Endometrial microvascular endothelial cells (primary cell): ENCODE data around the gene TMEM18. TPM values are rescaled to one million over a fixed set of nuclear protein-coding genes. Genes with fewer than 3 reads are reported as not detected.

Experiments used
- in situ Hi-C: cut with HindIII; loops from 2 replicates; pipeline ENCODE4 v1.10.0; 2017; ENCODE audit warnings: low sequenced_read_pairs, low pct_unique_long_range_greater_than_20kb; ENCODE audit errors: inconsistent ontology term
- total RNA-seq: library from RNA; depleted of rRNA; stranded (reverse); fragments of >200 nt; gene quantifications from one replicate; pipeline ENCODE4 v1.2.3, GENCODE V29; 2015; ENCODE audit errors: inconsistent ontology term

The TMEM18 gene
- total RNA-seq, 1 donor from 2014 or later: 18.3 TPM

- in situ Hi-C loops: no loop called here
These were observed 35.9 kb downstream of the TMEM18 start for GRCh38 chr2:641164-641871.

GRCh38 chr2:639703-640102, 37.5 kb downstream of the TMEM18 start:
- in situ Hi-C loops: no loop called here

- in situ Hi-C loops: no loop called here
These were observed 39.4 kb downstream of the TMEM18 start for GRCh38 chr2:637804-638203.

- in situ Hi-C loops: no loop called here
These were observed 39.8 kb downstream of the TMEM18 start for GRCh38 chr2:637406-637776.

GRCh38 chr2:636641-637405, 40.4 kb downstream of the TMEM18 start:
- in situ Hi-C loops: no loop called here

- in situ Hi-C loops: no loop called here
These were observed 41.3 kb downstream of the TMEM18 start for GRCh38 chr2:635687-636621.

- in situ Hi-C loops: no loop called here
These were observed 42.4 kb downstream of the TMEM18 start for GRCh38 chr2:634636-635388.

GRCh38 chr2:634041-634440, 43.2 kb downstream of the TMEM18 start:
- in situ Hi-C loops: no loop called here

- in situ Hi-C loops: no loop called here
These were observed 43.8 kb downstream of the TMEM18 start for GRCh38 chr2:633371-633770.

- in situ Hi-C loops: no loop called here
These were observed 44.7 kb downstream of the TMEM18 start for GRCh38 chr2:632471-632870.

GRCh38 chr2:631741-632140, 45.5 kb downstream of the TMEM18 start:
- in situ Hi-C loops: no loop called here

GRCh38 chr2:630451-631320, 46.5 kb downstream of the TMEM18 start:
- in situ Hi-C loops: no loop called here

- in situ Hi-C loops: no loop called here
These were observed 47.2 kb downstream of the TMEM18 start for GRCh38 chr2:629961-630360.

- in situ Hi-C loops: no loop called here
These were observed 48.6 kb downstream of the TMEM18 start for GRCh38 chr2:628651-629050.

GRCh38 chr2:627926-628560, 49.2 kb downstream of the TMEM18 start:
- in situ Hi-C loops: no loop called here

- in situ Hi-C loops: no loop called here
These were observed 49.9 kb downstream of the TMEM18 start for GRCh38 chr2:627340-627709.

GRCh38 chr2:626491-627339, 50.5 kb downstream of the TMEM18 start:
- in situ Hi-C loops: no loop called here
